Brain pericyte (primary cell): ENCODE measurements around the gene PCID2.
A peak's percentile ranks its signal among the peaks of the same experiment; 100 is the strongest.
"Not testable (repeated sequence)": the region's sequence is repeated elsewhere in the genome, so short reads cannot be mapped to it uniquely, and the experiment has no call there.

Experiments used
- DNase-seq: peaks from one replicate; pipeline ENCODE4 v3.0.0-alpha.2; 2012; ENCODE audit warnings: low read depth, low spot score

PCID2 gene

DNA sequence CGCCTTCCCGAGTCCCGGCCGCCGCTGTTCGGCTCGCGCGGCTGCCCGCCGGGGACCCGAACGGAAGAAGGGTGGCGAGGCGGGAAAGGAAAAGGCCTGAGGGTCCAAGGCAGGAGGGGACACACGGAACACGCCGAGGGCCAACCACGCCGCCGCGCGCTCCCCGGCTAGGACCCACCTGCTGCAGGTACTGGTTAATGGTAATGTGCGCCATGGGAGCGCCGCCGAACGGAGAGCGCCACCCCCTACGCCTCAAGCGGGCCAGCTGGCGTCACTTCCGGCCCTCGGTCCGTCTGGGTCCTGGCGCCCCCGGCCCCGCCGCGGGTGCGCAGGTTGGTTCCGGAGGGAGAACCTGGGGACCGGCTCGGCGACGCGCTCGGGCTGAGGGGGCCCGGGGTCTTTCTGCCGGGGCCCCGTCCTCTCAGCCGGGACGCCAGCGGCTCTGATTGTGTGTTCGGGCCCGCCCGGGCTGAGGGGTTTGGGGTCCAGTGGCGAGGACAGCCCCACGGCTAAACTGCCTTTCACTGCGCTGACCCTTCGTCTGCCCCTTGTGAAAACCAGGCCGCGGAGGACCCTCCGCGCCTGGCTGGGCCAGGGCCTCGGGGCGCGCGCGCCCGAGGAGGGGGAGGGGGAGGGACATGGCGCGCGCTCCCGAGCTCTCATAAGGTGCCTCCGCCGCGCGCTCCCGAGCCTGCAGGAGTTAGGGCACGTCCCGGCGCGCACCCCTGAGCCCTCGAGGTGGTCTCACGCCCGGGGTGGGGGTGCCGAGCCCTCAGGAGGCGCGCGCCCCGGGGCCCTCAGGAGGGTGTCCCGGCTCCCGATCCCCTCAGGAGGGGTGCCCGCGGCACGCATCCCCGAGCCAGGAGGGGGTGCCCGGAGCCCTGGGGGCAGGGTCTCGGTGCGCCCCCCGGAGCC, at the start of gene PCID2:
Gene PCID2, minus strand, starts transcription at position 249 of the 915 bp plus-strand sequence. Its CDS starts 35 bp downstream, at position 214.
- DNase-seq, result no peak

DNA sequence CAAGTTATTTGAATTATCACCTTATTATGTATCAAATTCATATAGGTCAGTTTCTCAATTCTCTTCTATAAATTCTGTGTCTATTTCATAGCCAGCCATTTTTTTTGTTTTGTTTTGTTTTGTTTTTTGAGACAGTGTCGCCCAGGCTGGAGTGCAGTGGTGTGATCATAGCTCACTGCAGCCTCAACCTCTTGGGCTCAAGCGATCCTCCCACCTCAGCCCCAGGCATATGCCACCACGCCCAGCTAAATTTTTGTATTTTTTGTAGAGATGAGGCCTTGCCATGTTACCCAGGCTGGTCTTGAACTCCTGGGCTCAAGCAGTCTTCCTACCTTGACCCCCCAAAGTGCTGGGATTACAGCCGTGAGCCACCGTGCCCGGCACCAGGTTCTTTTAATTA, 49.4 kb upstream of the PCID2 start:
- not testable (repeated sequence) for DNase-seq

DNA sequence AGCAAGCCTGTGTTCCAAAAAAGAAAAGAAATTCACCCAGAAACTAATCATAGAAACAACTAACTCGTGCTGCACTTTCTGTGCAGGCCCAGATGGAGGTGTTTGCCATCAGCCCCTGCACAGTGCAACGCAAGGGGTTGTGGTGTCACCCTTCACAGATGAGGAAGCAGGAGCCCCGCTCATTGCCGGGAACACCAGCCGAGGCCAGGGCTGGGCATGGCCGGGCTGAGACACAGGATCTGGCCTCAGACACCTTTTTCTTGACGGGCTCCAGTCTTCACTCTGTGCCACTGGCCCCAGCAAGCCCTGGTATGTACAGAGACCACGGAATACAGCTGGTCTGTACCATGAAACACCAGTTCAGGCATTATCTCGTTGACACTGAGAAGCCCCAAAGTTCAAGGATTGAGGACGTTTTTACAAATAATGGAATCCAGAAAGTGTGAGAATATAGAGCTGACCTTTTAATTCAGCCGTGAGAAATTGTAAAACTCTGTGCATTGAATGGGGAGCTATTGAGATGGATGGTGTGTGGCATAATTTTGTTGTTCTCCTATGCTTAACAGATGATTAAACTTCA, 44.1 kb upstream of the PCID2 start:
- no peak for DNase-seq

DNA sequence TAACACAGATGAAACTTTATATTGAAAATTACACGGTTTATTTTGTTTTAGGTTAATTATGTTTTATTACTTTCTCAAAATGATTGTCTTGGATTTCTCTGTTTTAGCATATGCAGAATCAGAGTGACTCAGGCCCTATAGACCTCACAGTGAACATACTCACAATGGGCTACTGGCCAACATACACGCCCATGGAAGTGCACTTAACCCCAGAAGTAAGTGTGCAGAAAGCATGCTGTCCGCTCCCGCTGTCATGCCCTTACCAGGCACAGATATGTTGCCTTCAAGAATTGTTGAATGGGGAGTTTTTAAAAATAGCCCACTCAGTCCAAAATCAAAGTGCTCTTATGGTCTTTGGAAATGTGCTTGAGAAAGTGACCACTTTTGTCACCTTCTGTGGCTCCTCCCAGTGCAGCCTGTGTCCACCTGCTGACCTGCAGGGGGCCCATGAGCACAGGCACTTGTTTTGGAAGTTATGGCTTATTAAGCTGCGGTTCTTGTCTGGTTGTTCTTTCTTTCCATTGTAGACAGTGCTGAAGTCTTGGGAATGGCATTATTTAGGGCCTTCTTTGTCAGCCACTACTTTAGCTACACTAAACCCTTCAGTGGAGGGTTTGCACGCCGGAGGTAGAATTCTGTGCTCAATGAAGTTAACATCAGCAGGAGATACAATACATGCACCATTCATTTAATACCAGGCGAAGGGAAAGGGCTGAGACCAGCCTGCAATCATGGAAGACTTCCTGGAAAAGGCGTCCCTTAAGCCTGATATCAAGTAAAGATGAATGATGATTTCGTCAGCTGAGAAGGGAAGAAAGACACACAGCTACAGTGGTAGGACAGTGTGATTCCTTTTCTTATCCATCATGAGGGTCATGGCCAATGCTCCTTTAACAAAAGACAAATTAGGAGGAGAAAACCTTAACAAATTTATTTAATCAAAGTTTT, 37.7 kb upstream of the PCID2 start:
- DNase-seq, result no peak

DNA sequence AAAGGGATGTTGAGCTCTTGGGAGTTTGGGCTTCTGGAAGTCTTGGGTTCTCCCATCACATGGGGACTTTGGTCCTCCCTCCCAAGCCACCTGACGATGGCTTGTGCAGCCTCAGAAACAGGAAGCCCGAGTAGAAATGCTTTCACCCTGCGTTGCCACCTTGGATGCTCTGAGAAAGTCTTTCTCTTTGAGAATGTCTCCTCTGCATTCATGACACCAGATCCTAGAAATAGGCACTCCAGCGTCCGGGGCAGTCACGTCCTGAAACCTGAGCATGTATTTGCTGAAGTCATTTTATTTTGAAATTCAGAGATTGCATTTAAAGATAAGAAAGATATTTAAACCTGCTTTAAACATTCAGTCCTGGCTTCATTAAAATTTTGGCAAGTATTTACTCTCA, 35.4 kb upstream of the PCID2 start:
- no peak for DNase-seq

DNA sequence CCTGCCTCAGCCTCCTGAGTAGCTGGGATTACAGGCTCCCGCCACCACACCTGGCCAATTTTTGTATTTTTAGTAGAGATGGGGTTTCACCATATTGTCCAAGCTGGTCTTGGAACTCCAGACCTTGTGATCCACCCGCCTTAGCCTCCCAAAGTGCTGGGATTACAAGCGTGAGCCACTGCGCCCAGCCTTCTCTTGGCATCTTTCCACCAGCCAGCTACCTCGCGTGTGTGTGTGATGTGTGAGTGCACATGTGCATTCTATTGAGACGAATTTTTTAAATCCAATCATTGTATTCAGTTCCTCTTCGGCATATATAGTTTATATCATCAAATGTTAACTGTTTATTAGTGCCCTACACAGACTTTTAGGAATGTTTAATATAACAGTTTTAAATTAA, 33.2 kb upstream of the PCID2 start:
- not testable (repeated sequence) for DNase-seq

DNA sequence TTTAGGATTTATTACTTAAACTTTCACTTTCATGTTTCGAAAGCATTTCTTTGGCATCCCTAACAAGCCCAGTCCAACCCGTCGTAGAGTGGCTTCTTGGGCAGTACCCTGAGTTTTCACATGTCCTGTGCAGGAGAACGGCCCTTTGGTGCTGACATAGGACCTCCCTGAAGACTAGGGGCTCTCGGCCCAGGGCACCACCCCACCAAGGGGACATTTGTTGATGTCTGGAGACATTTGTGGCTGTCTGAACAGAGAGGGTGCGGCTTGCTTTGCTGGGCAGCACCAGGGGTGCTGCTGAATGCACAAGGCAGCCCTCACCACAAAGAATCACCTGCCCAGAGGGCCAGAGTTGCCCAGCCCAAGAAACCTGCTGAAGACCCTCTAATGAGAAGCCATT, 31.5 kb upstream of the PCID2 start:
- DNase-seq, result no peak

DNA sequence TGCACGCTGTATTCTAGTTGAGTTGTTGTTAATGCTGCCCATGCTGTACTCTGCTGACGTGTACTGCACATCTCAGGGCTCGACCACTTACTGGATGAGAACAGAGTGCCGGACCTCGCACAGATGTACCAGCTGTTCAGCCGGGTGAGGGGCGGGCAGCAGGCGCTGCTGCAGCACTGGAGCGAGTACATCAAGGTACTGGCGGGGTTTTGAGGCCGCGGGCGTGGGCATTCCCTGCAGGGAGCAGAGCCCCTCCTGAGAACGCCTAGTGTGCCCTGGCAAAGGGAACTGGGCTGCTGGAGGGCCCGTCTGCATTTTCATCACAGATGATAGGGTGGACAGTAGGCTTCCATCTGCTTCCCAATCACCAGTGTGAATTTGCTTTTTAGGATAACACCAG, 30.9 kb upstream of the PCID2 start:
- DNase-seq, result no peak

DNA sequence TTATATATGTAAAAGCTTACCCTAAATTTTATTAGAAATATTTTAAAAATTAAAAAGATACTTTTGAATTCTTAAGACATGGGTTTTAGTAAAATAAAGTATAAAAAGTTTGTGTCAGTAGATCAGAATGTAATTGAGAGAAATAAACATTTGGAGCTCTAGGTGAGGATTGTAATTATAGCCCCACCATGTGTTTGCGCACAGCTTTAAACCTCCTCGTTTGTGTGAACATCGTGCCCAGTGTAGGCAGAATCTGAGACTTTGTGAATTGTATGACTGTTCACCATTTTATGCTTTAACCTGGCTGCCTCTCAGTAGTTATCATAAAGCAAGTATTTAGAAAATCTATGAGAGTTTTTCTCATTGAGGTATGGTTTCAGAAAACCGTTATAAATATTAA, 30.1 kb upstream of the PCID2 start:
- DNase-seq, result no peak

DNA sequence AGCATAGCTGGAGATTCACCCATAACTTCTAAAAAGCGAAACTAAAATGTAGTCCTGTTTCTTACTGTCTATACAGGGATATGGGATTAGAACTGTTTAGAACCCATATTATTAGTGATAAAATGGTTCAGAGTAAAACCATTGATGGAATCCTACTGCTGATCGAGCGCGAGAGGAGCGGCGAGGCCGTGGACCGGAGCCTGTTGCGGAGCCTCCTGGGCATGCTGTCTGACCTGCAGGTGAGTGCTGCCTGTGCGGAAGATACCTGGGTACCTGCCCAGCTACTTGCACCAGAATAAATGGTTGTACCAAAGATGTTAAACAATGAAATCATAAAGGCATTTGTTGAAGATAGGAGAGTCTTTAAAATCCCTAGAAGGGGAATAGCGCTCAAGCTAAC, 24.6 kb upstream of the PCID2 start:
- DNase-seq, result no peak

DNA sequence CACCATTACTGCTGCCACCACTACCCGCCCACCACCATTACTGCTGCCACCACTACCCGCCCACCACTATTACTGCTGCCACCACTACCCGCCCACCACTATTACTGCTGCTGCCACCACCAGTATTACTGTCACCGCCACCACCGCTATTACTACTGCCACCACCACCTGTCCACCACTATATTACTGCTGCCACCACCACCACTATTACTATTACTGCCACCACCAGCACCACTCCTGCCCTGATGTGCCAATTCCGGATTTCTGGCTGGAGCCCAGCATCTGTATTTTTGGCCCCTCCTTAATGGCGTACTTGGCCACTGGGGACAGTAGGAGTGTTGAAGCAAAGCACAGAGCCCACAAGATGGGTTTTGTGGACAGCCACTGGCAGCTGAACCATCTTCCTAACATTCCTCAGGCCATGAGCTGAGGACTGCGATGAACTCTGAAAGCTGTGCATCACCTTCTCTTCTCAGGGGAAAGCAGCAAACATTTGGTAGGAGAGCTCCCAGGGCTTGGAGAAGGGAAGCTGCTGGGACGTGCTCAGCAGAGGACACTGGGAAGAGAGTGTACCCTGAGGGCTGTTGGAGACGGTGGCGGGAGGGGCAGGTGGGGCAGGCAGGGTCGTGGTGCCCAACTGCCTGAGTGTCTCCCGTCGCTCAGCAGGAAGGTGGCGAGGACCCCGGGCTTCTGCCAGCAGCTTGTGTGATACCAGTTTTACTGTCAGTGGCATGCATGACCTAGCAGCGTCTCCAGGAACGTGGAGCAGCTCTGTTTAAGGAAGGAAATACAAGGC, 23.9 kb upstream of the PCID2 start:
- DNase-seq, result no peak

DNA sequence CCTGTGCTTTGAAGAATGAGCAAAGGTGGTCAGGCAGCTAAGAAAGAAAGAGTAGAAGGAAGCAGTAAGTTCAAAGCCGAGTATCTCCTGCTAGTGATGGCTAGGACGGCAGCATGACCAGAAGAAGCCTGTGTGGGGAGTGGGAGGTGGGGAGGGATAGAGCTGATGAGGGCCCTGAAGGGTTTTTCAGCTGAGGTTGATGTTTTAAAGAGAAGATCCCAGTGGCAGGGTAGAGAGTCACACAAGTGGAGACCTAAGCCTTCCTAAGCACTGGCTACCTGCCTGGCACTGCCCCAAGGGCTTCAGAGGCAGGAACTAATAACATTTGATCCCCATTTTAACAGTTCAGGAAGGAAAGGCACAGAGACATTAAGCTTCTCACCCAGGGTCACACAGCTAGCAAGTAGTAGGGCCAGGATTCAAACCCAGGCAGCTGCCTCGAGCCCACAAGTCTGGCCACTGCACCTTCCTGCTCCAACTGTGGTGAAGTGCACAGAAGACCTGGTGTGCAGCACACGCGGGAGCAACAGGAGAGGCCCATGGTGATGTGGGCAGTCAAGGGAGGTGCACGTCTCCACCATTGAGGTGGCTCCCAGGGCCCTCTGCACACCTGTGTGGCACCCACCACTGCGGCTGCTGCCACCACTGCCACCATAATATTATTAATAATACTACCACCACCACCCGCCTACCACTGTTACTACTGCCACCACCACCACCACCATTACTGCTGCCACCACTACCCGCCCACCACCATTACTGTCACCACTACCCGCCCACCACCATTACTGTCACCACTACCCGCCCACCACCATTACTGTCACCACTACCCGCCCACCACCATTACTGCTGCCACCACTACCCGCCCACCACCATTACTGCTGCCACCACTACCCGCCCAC, 23.1 kb upstream of the PCID2 start:
- no peak for DNase-seq

DNA sequence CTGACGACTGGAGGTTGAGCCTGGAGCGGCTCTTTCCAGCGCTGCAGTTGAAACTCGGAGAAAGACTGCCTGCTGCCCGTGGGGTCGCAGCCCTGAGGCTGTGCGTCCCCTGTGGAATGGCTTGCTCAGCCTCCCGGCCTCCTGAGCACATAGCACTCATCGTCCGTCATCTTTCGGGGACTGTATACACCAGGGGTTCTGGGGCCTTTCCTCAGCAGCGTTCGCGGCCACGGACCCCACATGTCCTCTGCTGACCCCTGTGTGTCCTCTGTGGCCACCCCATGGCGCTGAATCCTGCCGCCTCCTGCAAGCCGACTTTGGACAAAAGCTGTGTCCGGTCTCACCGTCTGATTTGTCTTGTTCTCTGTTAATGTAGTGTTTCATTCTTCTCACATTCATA, 21.3 kb upstream of the PCID2 start:
- no peak for DNase-seq

DNA sequence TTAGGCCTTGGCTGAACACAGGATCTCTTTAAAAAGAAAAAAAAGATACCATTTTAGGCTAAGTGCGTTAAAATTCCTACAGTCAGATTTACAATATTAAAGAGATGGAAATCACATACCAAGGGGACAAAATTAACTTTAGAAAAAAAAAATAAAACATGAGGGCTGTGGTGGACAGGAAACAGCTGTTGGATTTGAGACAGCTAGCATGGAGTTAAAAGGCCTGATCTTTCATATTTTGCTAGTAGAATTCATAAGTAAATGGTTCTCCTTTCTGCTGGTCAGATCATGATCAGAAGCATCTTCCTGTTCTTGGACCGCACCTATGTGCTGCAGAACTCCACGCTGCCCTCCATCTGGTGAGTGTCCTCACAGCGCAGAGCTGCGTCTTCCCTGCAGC, 20.7 kb upstream of the PCID2 start:
- no peak for DNase-seq

DNA sequence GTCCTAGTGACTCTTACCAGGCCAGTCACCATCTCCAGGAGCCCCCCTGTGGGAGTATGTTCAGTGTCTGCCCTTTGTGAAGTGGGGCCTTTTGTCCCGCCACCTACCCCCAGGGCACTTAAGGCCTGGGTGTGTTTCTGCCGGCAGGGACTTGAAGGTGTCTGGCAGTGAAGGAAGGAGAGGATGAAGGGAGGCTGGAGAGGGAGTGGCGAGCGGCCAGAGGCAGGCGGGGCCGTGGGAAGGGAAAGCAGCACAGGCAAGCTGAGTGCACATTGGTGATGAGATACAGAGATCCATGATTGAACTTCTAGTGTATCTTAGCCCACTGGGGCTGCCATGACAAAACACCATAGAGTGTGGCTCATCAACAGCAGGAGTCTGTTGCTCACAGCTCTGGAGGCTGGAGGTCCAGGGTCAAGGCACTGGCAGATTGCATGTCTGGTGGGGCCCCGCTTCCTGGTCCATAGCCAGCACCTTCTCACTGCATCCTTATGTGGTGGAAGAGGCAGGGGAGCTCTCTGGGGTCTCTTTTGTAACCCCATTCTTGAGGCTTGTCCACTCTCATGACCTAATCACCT, 18.5 kb upstream of the PCID2 start:
- no peak for DNase-seq

DNA sequence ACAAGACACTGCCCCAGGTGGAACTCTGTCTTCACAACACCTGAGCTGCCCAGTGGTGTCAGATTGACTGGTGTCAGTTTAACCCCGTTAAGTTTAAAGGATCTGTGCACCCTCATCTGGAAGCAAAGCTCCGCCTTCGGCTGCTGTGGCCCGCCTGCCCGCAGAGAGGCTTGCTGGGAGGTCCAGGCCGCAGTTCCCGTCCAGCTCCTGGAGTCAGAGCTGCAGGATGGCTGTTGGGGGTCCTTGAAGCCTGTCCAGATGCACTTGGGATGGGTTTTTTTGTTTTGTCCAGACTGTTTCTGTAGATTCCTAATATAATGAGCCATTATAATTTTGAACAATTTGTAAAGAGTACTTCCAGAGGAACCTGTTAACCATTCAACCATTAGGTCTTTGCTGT, 17.0 kb upstream of the PCID2 start:
- DNase-seq, result no peak

DNA sequence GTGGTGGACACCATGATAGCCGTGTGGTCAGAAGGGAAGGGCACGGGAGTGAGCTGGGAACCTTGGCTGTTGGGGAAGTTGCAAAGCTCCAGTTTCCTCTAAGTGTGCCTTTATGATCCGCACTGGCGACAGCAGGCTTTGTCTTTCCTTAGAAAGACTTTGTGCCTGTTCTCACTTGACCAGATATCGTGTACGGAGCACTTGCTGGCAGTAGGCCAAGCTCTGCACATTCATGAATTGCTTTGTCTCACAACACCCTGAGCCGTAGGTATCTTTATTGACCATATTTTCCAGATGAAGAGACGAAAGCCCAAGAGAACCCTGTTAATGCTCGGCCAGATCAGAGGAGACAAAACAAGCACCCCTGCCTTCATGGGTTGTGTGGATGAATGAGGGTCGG, 16.0 kb upstream of the PCID2 start:
- no peak for DNase-seq

DNA sequence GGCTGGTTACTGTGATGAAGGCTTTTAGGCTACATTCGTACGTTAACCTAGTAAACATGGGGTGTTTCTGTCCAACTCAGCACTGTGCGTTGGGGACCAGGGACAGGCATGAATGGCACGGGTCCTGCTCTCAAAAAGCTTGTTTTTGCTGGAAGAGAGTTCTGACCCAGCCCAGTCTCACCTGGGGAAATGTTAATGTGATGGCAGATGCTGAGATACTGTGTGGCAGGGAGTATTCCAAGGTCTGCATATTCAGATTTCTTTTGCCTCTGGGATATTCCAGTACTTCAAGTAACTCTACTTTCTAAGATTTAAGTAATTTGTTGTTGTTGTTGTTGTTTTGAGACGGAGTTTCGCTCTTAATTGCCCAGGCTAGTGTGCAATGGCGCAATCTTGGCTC, 14.6 kb upstream of the PCID2 start:
- no peak for DNase-seq

DNA sequence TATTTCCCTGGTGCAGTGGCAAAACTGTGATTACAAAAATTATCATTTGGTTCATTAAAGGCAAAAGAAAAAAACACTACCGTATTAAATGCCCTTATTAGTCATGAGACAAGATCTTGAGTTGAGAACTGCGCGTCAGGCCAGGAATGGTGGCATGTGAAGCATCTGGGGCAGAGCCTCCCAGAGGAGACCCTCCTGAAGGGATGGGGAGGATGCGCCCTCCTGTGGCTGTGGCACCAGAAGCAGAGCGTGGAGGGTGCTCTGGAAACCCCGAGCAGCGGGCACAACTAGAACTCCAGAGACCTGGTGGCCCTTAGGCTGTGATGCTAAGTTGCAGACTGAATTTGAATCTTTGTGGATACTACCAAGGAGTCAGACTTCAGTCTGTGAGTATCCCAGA, 12.4 kb upstream of the PCID2 start:
- DNase-seq, result no peak

DNA sequence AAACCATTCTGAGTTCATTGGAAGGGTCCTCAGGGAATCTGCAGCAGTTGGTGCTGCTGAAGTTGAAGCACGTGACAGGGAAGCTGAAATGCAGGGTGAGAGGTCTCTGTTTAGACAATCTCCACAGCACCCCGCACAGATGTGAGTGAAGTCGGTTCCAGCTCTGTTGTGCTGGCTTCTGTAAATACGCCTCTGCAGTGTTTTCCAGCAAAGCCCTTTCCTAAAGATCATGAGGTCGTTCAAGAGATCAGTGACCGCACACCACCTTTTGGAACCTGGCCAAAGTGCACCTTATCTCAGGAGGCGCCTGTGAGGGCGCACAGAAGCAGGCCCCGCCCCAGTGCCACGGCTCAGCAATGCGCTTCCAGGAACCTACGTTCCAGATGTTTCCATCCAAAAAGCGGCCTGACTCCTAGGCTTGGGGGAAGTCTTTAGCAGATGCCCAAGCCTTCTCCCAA, 11.7 kb upstream of the PCID2 start:
- peak; percentile 66 for DNase-seq
